ENCODE measurements around the gene NFS1.

GRCh38 chr20:35620818-35621559 lies 78.2 kb downstream of the NFS1 start:
- TF ChIP-seq CTCF (IDR thresholded peaks at IDR 0.05) (no peak), POLR2AphosphoS5 (IDR thresholded peaks at IDR 0.05) (peak in 1 of 2 donors; percentile 11), POLR2A (IDR thresholded peaks at IDR 0.05; ENCODE audit: low read depth) (no peak)

Measured in esophagus muscularis mucosa (tissue), 3 donors.